8988T (cell line): Measurements from ENCODE around the gene SLC8A1.

Source experiments
- DNase-seq: peaks from one replicate; pipeline ENCODE4 v3.0.0; 2011

The SLC8A1 gene

GRCh38 chr2:40419364-40419762 is 32.5 kb downstream of the SLC8A1 start:
- DNase-seq = no peak

GRCh38 chr2:40418614-40419363 is 33.1 kb downstream of the SLC8A1 start:
- DNase-seq = no peak

GRCh38 chr2:40416486-40416885 is 35.4 kb downstream of the SLC8A1 start:
- no peak for DNase-seq

- no peak for DNase-seq
Measured at GRCh38 chr2:40415391-40415790, 36.5 kb downstream of the SLC8A1 start.

- DNase-seq = peak; percentile 11
Measured at GRCh38 chr2:40412456-40412855, 39.4 kb downstream of the SLC8A1 start.

- DNase-seq = no peak
Measured at GRCh38 chr2:40410695-40411094, 41.2 kb downstream of the SLC8A1 start.

- no peak for DNase-seq
Measured at GRCh38 chr2:40409734-40410133, 42.2 kb downstream of the SLC8A1 start.

GRCh38 chr2:40406485-40407289 is 45.2 kb downstream of the SLC8A1 start:
- DNase-seq = no peak

- DNase-seq = no peak
Measured at GRCh38 chr2:40405465-40405864, 46.4 kb downstream of the SLC8A1 start.

- no peak for DNase-seq
Measured at GRCh38 chr2:40404517-40404916, 47.4 kb downstream of the SLC8A1 start.

- no peak for DNase-seq
Measured at GRCh38 chr2:40403233-40403836, 48.6 kb downstream of the SLC8A1 start.

GRCh38 chr2:40401896-40402295 is 50.0 kb downstream of the SLC8A1 start:
- no peak for DNase-seq

- DNase-seq = no peak
Measured at GRCh38 chr2:40400336-40400953, 51.4 kb downstream of the SLC8A1 start.

- no peak for DNase-seq
Measured at GRCh38 chr2:40397765-40398164, 54.1 kb downstream of the SLC8A1 start.

- no peak for DNase-seq
Measured at GRCh38 chr2:40396124-40396523, 55.8 kb downstream of the SLC8A1 start.

- no peak for DNase-seq
Measured at GRCh38 chr2:40395169-40396073, 56.5 kb downstream of the SLC8A1 start.

GRCh38 chr2:40394597-40394996 is 57.3 kb downstream of the SLC8A1 start:
- no peak for DNase-seq

GRCh38 chr2:40394031-40394430 is 57.9 kb downstream of the SLC8A1 start:
- DNase-seq = no peak

- DNase-seq = no peak
Measured at GRCh38 chr2:40388161-40388560, 63.7 kb downstream of the SLC8A1 start.

- DNase-seq = no peak
Measured at GRCh38 chr2:40386177-40386576, 65.7 kb downstream of the SLC8A1 start.

- DNase-seq = no peak
Measured at GRCh38 chr2:40384714-40385113, 67.2 kb downstream of the SLC8A1 start.

- DNase-seq = no peak
Measured at GRCh38 chr2:40384233-40384632, 67.7 kb downstream of the SLC8A1 start.
